HepG2 (cell line): ENCODE measurements around the gene EFCAB14. TPM values are rescaled to one million over a fixed set of nuclear protein-coding genes. Genes with fewer than 3 reads are reported as not detected.

Experiments used
- ATAC-seq: fragments of 200-7000 bp; cut with Tn5 transposase; 3 replicates; pipeline ENCODE4 v1.9.1; 2020; ENCODE audit warnings: mild to moderate bottlenecking, moderate library complexity
- BruUV-seq: library from RNA; stranded (reverse); fragments of 400-500 nt; replicated peaks from 2 replicates; lab custom pipeline; 2021; lab: Mats Ljungman, UMichigan
- CTCF ChIA-PET: fragments of 300-600 bp; formaldehyde crosslinking; extraction: SDS; loops from one replicate; lab custom pipeline; 2021; ENCODE audit warnings: low total read pairs, inconsistent platforms, low intra/inter-chr PET ratio; lab: Yijun Ruan, JAX
- POLR2A ChIA-PET: fragments of 350-600 bp; sonication (Branson Sonifier 250); formaldehyde crosslinking; loops from one replicate; lab custom pipeline; 2020; ENCODE audit warnings: antibody characterized with exemption, inconsistent platforms; lab: Yijun Ruan, JAX
- DNase-seq: peaks from one replicate; pipeline ENCODE4 v3.0.0-alpha.2; 2015; ENCODE audit warnings: low spot score
- FAIRE-seq: peaks from 3 replicates; lab custom pipeline; 2011; peaks lifted over from hg19 to GRCh38; lab: Jason Lieb, UNC
- H2AFZ ChIP-seq: one replicate; pipeline ENCODE4 v1.6.1; 2011; ENCODE audit warnings: low read length, inconsistent platforms
- H3K27ac ChIP-seq: fragments of 300-600 bp; 3 replicates; pipeline ENCODE4 v1.8.0; 2011; ENCODE audit warnings: mixed run types, mild to moderate bottlenecking, mixed read lengths, low read length, inconsistent platforms; ENCODE audit not compliant: insufficient read depth; ENCODE audit errors: extremely low read length
- H3K27me3 ChIP-seq, 2 experiments: fragments of 200-600 bp in 1 of 2; 2 replicates in 1 of 2; 3 replicates in 1 of 2; pipeline versions ENCODE4 v1.6.0 to v1.8.0; 2011; ENCODE audit warnings: low read length in 2 of 2, mild to moderate bottlenecking in 2 of 2, moderate library complexity in 2 of 2, inconsistent platforms in 1 of 2; ENCODE audit not compliant: insufficient read depth in 2 of 2, control insufficient read depth in 1 of 2
- H3K36me3 ChIP-seq, 2 experiments: fragments of 200-600 bp in 1 of 2; replicated peaks in 1 of 2; 2 replicates in 1 of 2; 3 replicates in 1 of 2; pipeline versions ENCODE4 v1.5.1 to v1.8.0; 2011; ENCODE audit warnings: low read length in 2 of 2, inconsistent platforms in 1 of 2; ENCODE audit not compliant: insufficient read depth in 2 of 2, control insufficient read depth in 1 of 2
- H3K4me1 ChIP-seq: 2 replicates; pipeline ENCODE4 v1.5.1; 2012; ENCODE audit warnings: low read length, inconsistent platforms; ENCODE audit not compliant: insufficient read depth
- H3K4me2 ChIP-seq: 2 replicates; pipeline ENCODE4 v1.6.0; 2011; ENCODE audit warnings: low read depth, low read length, inconsistent platforms
- H3K4me3 ChIP-seq, 3 experiments: fragments of 200-600 bp in 1 of 3; sonication (generic), shearing (Covaris generic) in 1 of 3; replicated peaks in 1 of 3; 2 replicates each; pipeline ENCODE4 v1.5.1; 2011 to 2016; ENCODE audit warnings: low read length in 3 of 3, inconsistent platforms in 2 of 3, low read depth in 2 of 3, mild to moderate bottlenecking in 2 of 3, control low read depth in 1 of 3, mixed read lengths in 1 of 3; ENCODE audit not compliant: insufficient read depth in 1 of 3
- H3K79me2 ChIP-seq: one replicate; pipeline ENCODE4 v1.6.1; 2011; ENCODE audit warnings: low read length, inconsistent platforms; ENCODE audit not compliant: insufficient read depth
- H3K9ac ChIP-seq: 2 replicates; pipeline ENCODE4 v1.6.0; 2011; ENCODE audit warnings: mild to moderate bottlenecking, low read depth, low read length, inconsistent platforms; ENCODE audit not compliant: insufficient read depth
- H3K9me3 ChIP-seq: 2 replicates; pipeline ENCODE4 v1.5.1; 2012; ENCODE audit warnings: mild to moderate bottlenecking, low read length
- H4K20me1 ChIP-seq: 2 replicates; pipeline ENCODE4 v1.6.0; 2011; ENCODE audit warnings: inconsistent platforms, mild to moderate bottlenecking, low read length, moderate library complexity; ENCODE audit not compliant: insufficient read depth
- HINFP ChIP-seq: sonication (generic); formaldehyde crosslinking; IDR thresholded peaks from 2 replicates; pipeline ENCODE4 v1.4.0; 2020; ENCODE audit warnings: low read depth, mild to moderate bottlenecking, missing genetic modification reagents
- MXD3 ChIP-seq: IDR thresholded peaks from 2 replicates; pipeline ENCODE4 v1.6.1; 2016; ENCODE audit warnings: mild to moderate bottlenecking, missing biosample characterization, missing genetic modification reagents
- PRMT3 ChIP-seq: sonication (generic); formaldehyde crosslinking; IDR thresholded peaks from 2 replicates; pipeline ENCODE4 v1.8.1; 2022; ENCODE audit warnings: low read depth, mild to moderate bottlenecking, moderate library complexity, missing genetic modification reagents, borderline replicate concordance
- SALL2 ChIP-seq: sonication (generic); formaldehyde crosslinking; IDR thresholded peaks from 2 replicates; pipeline ENCODE4 v1.8.1; 2023; ENCODE audit warnings: mild to moderate bottlenecking, missing genetic modification reagents, inconsistent platforms
- TCF12 ChIP-seq, 2 experiments: fragments of 450-650 bp in 1 of 2; sonication (generic) in 1 of 2; formaldehyde crosslinking in 1 of 2; IDR thresholded peaks; 2 replicates each; pipeline versions ENCODE4 v1.6.1 to v1.8.0; 2017 to 2022; ENCODE audit warnings: antibody characterized with exemption in 1 of 2, mild to moderate bottlenecking in 1 of 2, missing genetic modification reagents in 1 of 2, moderate library complexity in 1 of 2
- ZFP82 ChIP-seq: sonication (generic); formaldehyde crosslinking; IDR thresholded peaks from 2 replicates; pipeline ENCODE4 v1.5.1; 2020; ENCODE audit warnings: mild to moderate bottlenecking, missing genetic modification reagents, borderline replicate concordance
- ZNF160 ChIP-seq: sonication (generic); formaldehyde crosslinking; IDR thresholded peaks from 2 replicates; pipeline ENCODE4 v1.8.0; 2022; ENCODE audit warnings: mild to moderate bottlenecking, inconsistent platforms, missing genetic modification reagents
- ZNF276 ChIP-seq: sonication (generic); formaldehyde crosslinking; IDR thresholded peaks from 2 replicates; pipeline ENCODE4 v1.4.0; 2020; ENCODE audit warnings: mild to moderate bottlenecking, low read depth, missing genetic modification reagents
- ZNF451 ChIP-seq: sonication (generic); formaldehyde crosslinking; IDR thresholded peaks from 2 replicates; pipeline ENCODE4 v1.5.0; 2020; ENCODE audit warnings: mild to moderate bottlenecking, missing genetic modification reagents
- ZNF512B ChIP-seq: sonication (generic); formaldehyde crosslinking; IDR thresholded peaks from 2 replicates; pipeline ENCODE4 v1.5.1; 2020; ENCODE audit warnings: missing genetic modification reagents, mild to moderate bottlenecking, borderline replicate concordance
- ZSCAN21 ChIP-seq: sonication (generic); formaldehyde crosslinking; IDR thresholded peaks from 2 replicates; pipeline ENCODE4 v1.8.0; 2022; ENCODE audit warnings: mild to moderate bottlenecking, missing genetic modification reagents, moderate library complexity, borderline replicate concordance
- ZXDC ChIP-seq: sonication (generic); formaldehyde crosslinking; IDR thresholded peaks from 2 replicates; pipeline ENCODE4 v1.5.0; 2020; ENCODE audit warnings: mild to moderate bottlenecking, missing genetic modification reagents
- WGBS: methylation state at CpG from one replicate; pipeline ENCODE4 v1.1.6; 2017; ENCODE audit warnings: low lambda C conversion rate; 5-methylcytosine and 5-hydroxymethylcytosine counted together
- in situ Hi-C: cut with HindIII; loops from 2 replicates; pipeline ENCODE4 v1.10.0; 2017; ENCODE audit warnings: low pct_unique_long_range_greater_than_20kb; ENCODE audit not compliant: extremely low pct_ligation_motif_present
- intact Hi-C: fragments of 100-400 bp; cut with micrococcal nuclease; formaldehyde crosslinking; loops from one replicate; pipeline ENCODE4 v1.10.0; 2022; ENCODE audit not compliant: unreplicated experiment
- polyA plus RNA-seq, 8 experiments: library from polyadenylated mRNA; depleted of rRNA in 3 of 8; stranded (reverse) in 7 of 8; unstranded in 1 of 8; fragments of >200 nt; fragmentation: Illumina TruSeq in 4 of 8; extraction: Trizol in 4 of 8; gene quantifications; 2 replicates each; pipeline versions ENCODE4 v1.2.1 to v1.2.3, GENCODE V29; 2011 to 2016; ENCODE audit warnings: low read depth in 4 of 8, missing spikeins in 1 of 8, mixed read lengths in 1 of 8; ENCODE audit not compliant: insufficient read depth in 1 of 8
- total RNA-seq, 5 experiments: library from RNA; depleted of rRNA; stranded (reverse); fragments of >200 nt; fragmentation: Illumina TruSeq; extraction: Trizol; gene quantifications; 2 replicates each; pipeline ENCODE4 v1.2.3, GENCODE V29; 2016; ENCODE audit warnings: low read depth in 1 of 5

The EFCAB14 gene
- total and polyA plus RNA-seq, 2 of the 13 experiments (the other 11 are each of a cell fraction or from before 2014, with no cell fraction given): 13.4 to 17.9 TPM

GRCh38 chr1:46647611-46648010, 71.3 kb downstream of the EFCAB14 start:
- no peak for ATAC-seq
- peaks cover 3 to 35% of the 10 kb centered on the region in 2 experiments for H3K36me3 ChIP-seq

More at GRCh38 chr1:46647611-46648010, 71.3 kb downstream of the EFCAB14 start:
- no peaks in the 10 kb centered on the region for H4K20me1 ChIP-seq
- DNase-seq (no peak), FAIRE-seq (no peak)
- no peak for TF ChIP-seq MXD3 (CRISPR knock-in tag)
- TF ChIP-seq ZNF512B (CRISPR knock-in tag): no peak
- TF ChIP-seq ZSCAN21 (CRISPR knock-in tag): no peak
- no peak for TF ChIP-seq ZNF276 (CRISPR knock-in tag)
- TF ChIP-seq ZNF160 (CRISPR knock-in tag): no peak
- no peak for TF ChIP-seq SALL2 (CRISPR knock-in tag)
- no peak for TF ChIP-seq ZNF451
- no peak for TF ChIP-seq ZXDC (CRISPR knock-in tag)
- no peak for TF ChIP-seq ZFP82
- no peak for TF ChIP-seq HINFP (CRISPR knock-in tag)
- no peak for TF ChIP-seq TCF12 (IDR thresholded peaks at IDR 0.05)
- no peak for TF ChIP-seq TCF12 (CRISPR knock-in tag; IDR thresholded peaks at IDR 0.05)
- TF ChIP-seq PRMT3 (CRISPR knock-in tag): no peak
- intact Hi-C loops (no loop called here), in situ Hi-C loops (no loop called here)
- H3K27ac ChIP-seq: no peak overlapping the region
- H3K4me1 ChIP-seq: peaks cover 13% of the 10 kb centered on the region
- H2AFZ ChIP-seq: no peak overlapping the region
- H3K27me3 ChIP-seq: no peaks in the 10 kb centered on the region; a peak in 1 of 5 replicates
- H3K79me2 ChIP-seq: no peaks in the 10 kb centered on the region
- ChIA-PET CTCF (no interaction called here), POLR2A (no interaction called here)
- H3K4me3 ChIP-seq: no peak overlapping the region
- no peak overlapping the region for H3K9ac ChIP-seq
- no peaks in the 10 kb centered on the region; the same call in 1 of the 2 replicates for H3K9me3 ChIP-seq
- BruUV-seq: no TSS peak
- no peak overlapping the region for H3K4me2 ChIP-seq
- 97% methylated on average over 3 of the region's 3 CpGs for WGBS
